H1 (cell line): ENCODE data around the gene TEX9. TPM values are rescaled to one million over a fixed set of nuclear protein-coding genes. Genes with fewer than 3 reads are reported as not detected.

ENCODE experiments used
- CTCF ChIA-PET: fragments of 300-600 bp; sonication (Branson Sonifier 250); formaldehyde crosslinking; loops from one replicate; lab custom pipeline; 2021; ENCODE audit not compliant: partially characterized antibody; lab: Charles Lee
- POLR2A ChIA-PET: fragments of 300-600 bp; sonication (Branson Sonifier 250); formaldehyde crosslinking; loops from one replicate; lab custom pipeline; 2021; ENCODE audit warnings: inconsistent platforms; ENCODE audit not compliant: partially characterized antibody; lab: Charles Lee
- DNase-seq, 2 experiments: peaks; one replicate each; pipeline versions ENCODE4 v3.0.0 to v3.0.0-alpha.2; 2010 to 2022; ENCODE audit warnings: low spot score in 2 of 2, low read depth in 1 of 2, mixed read lengths in 1 of 2
- FAIRE-seq: peaks from 2 replicates; lab custom pipeline; 2011; peaks lifted over from hg19 to GRCh38; lab: Jason Lieb, UNC
- H2AFZ ChIP-seq: 2 replicates; pipeline ENCODE4 v1.8.1; 2012; ENCODE audit warnings: low read length, inconsistent platforms
- H2AK5ac ChIP-seq: 2 replicates; pipeline ENCODE4 v1.6.1; 2013; ENCODE audit warnings: low read depth, low read length
- H2BK120ac ChIP-seq: replicated peaks from 2 replicates; pipeline ENCODE3; 2013; ENCODE audit warnings: low read depth, low read length, inconsistent platforms
- H2BK12ac ChIP-seq: 2 replicates; pipeline ENCODE4 v1.6.1; 2013; ENCODE audit warnings: low read depth, low read length
- H2BK15ac ChIP-seq: 2 replicates; pipeline ENCODE4 v1.6.1; 2013; ENCODE audit warnings: low read length
- H2BK20ac ChIP-seq: 2 replicates; pipeline ENCODE4 v1.6.1; 2013; ENCODE audit warnings: low read length
- H2BK5ac ChIP-seq: 2 replicates; pipeline ENCODE4 v1.6.1; 2013; ENCODE audit warnings: low read depth, low read length
- H3K14ac ChIP-seq: 2 replicates; pipeline ENCODE4 v1.6.1; 2013; ENCODE audit warnings: inconsistent platforms; ENCODE audit not compliant: insufficient read length
- H3K18ac ChIP-seq: 2 replicates; pipeline ENCODE4 v1.6.1; 2013; ENCODE audit warnings: low read length; ENCODE audit errors: extremely low read depth
- H3K23ac ChIP-seq: 2 replicates; pipeline ENCODE4 v1.6.1; 2013; ENCODE audit warnings: inconsistent platforms; ENCODE audit not compliant: insufficient read length
- H3K23me2 ChIP-seq: 2 replicates; pipeline ENCODE4 v1.6.1; 2013; ENCODE audit warnings: low read depth, low read length
- H3K27ac ChIP-seq: 2 replicates; pipeline ENCODE4 v1.6.1; 2011; ENCODE audit warnings: low read depth, low read length, inconsistent platforms
- H3K27me3 ChIP-seq, 4 experiments: replicated peaks in 1 of 4; 1 replicate in 1 of 4; 2 replicates in 3 of 4; pipeline versions ENCODE4 v1.6.1 to v1.8.1; 2011 to 2013; ENCODE audit warnings: low read length in 3 of 4, mild to moderate bottlenecking in 3 of 4, inconsistent platforms in 2 of 4, mixed read lengths in 2 of 4, moderate library complexity in 1 of 4; ENCODE audit not compliant: control insufficient read depth in 3 of 4, insufficient read depth in 3 of 4; ENCODE audit errors: extremely low read depth in 1 of 4
- H3K36me3 ChIP-seq, 4 experiments: 2 replicates each; pipeline versions ENCODE4 v1.6.1 to v1.8.1; 2011 to 2013; ENCODE audit warnings: mild to moderate bottlenecking in 4 of 4, low read length in 3 of 4, moderate library complexity in 2 of 4, control low read depth in 1 of 4, inconsistent platforms in 1 of 4; ENCODE audit not compliant: insufficient read depth in 4 of 4, control insufficient read depth in 2 of 4
- H3K4ac ChIP-seq: replicated peaks from 2 replicates; pipeline ENCODE3; 2013; ENCODE audit warnings: low read length, low read depth, mixed read lengths, inconsistent platforms; ENCODE audit not compliant: insufficient read length
- H3K4me1 ChIP-seq, 4 experiments: replicated peaks in 1 of 4; 1 replicate in 1 of 4; 2 replicates in 3 of 4; pipeline versions ENCODE4 v1.6.1 to v1.8.1; 2011 to 2013; ENCODE audit warnings: low read length in 3 of 4, inconsistent platforms in 2 of 4, mixed read lengths in 1 of 4; ENCODE audit not compliant: insufficient read depth in 4 of 4, control insufficient read depth in 3 of 4
- H3K4me2 ChIP-seq, 2 experiments: 2 replicates each; pipeline versions ENCODE4 v1.6.1 to v1.8.1; 2011 to 2013; ENCODE audit warnings: low read depth in 2 of 2, low read length in 2 of 2, control low read depth in 1 of 2, inconsistent platforms in 1 of 2, mild to moderate bottlenecking in 1 of 2; ENCODE audit not compliant: insufficient read depth in 1 of 2
- H3K4me3 ChIP-seq, 4 experiments: fragments of 200-600, 300-600 bp in 1 of 4; sonication (generic), shearing (Covaris generic), sonication (Bioruptor Twin) in 1 of 4; 2 replicates each; pipeline versions ENCODE4 v1.5.1 to v1.8.1; 2011 to 2016; ENCODE audit warnings: low read length in 4 of 4, low read depth in 3 of 4, control low read depth in 2 of 4, inconsistent platforms in 2 of 4, mild to moderate bottlenecking in 2 of 4, mixed read lengths in 1 of 4, moderate library complexity in 1 of 4; ENCODE audit not compliant: insufficient read depth in 2 of 4; ENCODE audit errors: extremely low read depth in 1 of 4
- H3K56ac ChIP-seq: replicated peaks from 2 replicates; pipeline ENCODE3; 2013; ENCODE audit warnings: low read depth, mild to moderate bottlenecking, mixed read lengths, low read length, inconsistent platforms; ENCODE audit not compliant: insufficient read length
- H3K79me1 ChIP-seq: 2 replicates; pipeline ENCODE4 v1.6.1; 2013; ENCODE audit warnings: low read depth, low read length, control low read depth
- H3K79me2 ChIP-seq, 2 experiments: 2 replicates each; pipeline versions ENCODE4 v1.6.1 to v1.8.1; 2012 to 2013; ENCODE audit warnings: low read length in 2 of 2, mild to moderate bottlenecking in 2 of 2, inconsistent platforms in 1 of 2; ENCODE audit not compliant: insufficient read depth in 2 of 2, control insufficient read depth in 1 of 2
- H3K9ac ChIP-seq, 4 experiments: replicated peaks in 1 of 4; 1 replicate in 1 of 4; 2 replicates in 3 of 4; pipeline versions ENCODE4 v1.6.1 to v1.8.1; 2011 to 2013; ENCODE audit warnings: low read depth in 3 of 4, low read length in 3 of 4, control low read depth in 2 of 4, mild to moderate bottlenecking in 2 of 4, moderate library complexity in 2 of 4, inconsistent platforms in 1 of 4; ENCODE audit errors: extremely low read depth in 1 of 4
- H3K9me3 ChIP-seq, 2 experiments: 2 replicates each; pipeline versions ENCODE4 v1.6.1 to v1.8.1; 2012 to 2013; ENCODE audit warnings: mild to moderate bottlenecking in 2 of 2, moderate library complexity in 2 of 2, control low read depth in 1 of 2, inconsistent platforms in 1 of 2, low read depth in 1 of 2, low read length in 1 of 2, mixed read lengths in 1 of 2; ENCODE audit not compliant: insufficient read depth in 2 of 2
- H4K20me1 ChIP-seq, 2 experiments: replicated peaks in 1 of 2; 2 replicates each; pipeline versions ENCODE3 to v1.8.1; 2011 to 2013; ENCODE audit warnings: inconsistent platforms in 2 of 2, low read length in 2 of 2, mild to moderate bottlenecking in 1 of 2; ENCODE audit not compliant: insufficient read depth in 2 of 2, control insufficient read depth in 1 of 2
- H4K5ac ChIP-seq: 2 replicates; pipeline ENCODE4 v1.6.1; 2013; ENCODE audit warnings: low read length, low read depth, mixed read lengths, inconsistent platforms; ENCODE audit not compliant: insufficient read length
- H4K8ac ChIP-seq: 2 replicates; pipeline ENCODE4 v1.8.0; 2013; ENCODE audit warnings: mild to moderate bottlenecking, moderate library complexity, low read length, inconsistent platforms; ENCODE audit not compliant: insufficient read depth; ENCODE audit errors: extremely low read depth
- H4K91ac ChIP-seq: replicated peaks from 2 replicates; pipeline ENCODE3; 2013; ENCODE audit warnings: low read length, mixed read lengths, inconsistent platforms; ENCODE audit not compliant: insufficient read length
- ASH2L ChIP-seq: fragments of 200-600, 300-600 bp; sonication (generic); IDR thresholded peaks from one replicate; pipeline ENCODE4 v1.7.1; 2017; ENCODE audit warnings: low read length
- BRCA1 ChIP-seq: IDR thresholded peaks from 2 replicates; pipeline ENCODE4 v1.6.1; 2012; ENCODE audit warnings: low read depth, low read length, improper control_type of control experiment
- CBX5 ChIP-seq: fragments of 300-800, 300-1000 bp; sonication (generic); IDR thresholded peaks from 2 replicates; pipeline ENCODE4 v1.7.1; 2016; ENCODE audit warnings: antibody characterized with exemption, low read length, low read depth
- EGR1 ChIP-seq: IDR thresholded peaks from 2 replicates; pipeline ENCODE4 v1.6.1; 2011; ENCODE audit warnings: low read depth, low read length, borderline replicate concordance
- JUN ChIP-seq: IDR thresholded peaks from 2 replicates; pipeline ENCODE4 v1.6.1; 2011; ENCODE audit warnings: low read depth, mild to moderate bottlenecking, improper control_type of control experiment, low read length
- MAFK ChIP-seq: IDR thresholded peaks from 2 replicates; pipeline ENCODE4 v1.6.1; 2012; ENCODE audit warnings: low read depth, mild to moderate bottlenecking, improper control_type of control experiment, low read length
- NANOG ChIP-seq: IDR thresholded peaks from 2 replicates; pipeline ENCODE4 v1.6.1; 2011; ENCODE audit warnings: low read length, low read depth, mild to moderate bottlenecking, inconsistent platforms; ENCODE audit not compliant: insufficient read depth, poor library complexity, severe bottlenecking
- POLR2A ChIP-seq, 2 experiments: IDR thresholded peaks; 1 replicate in 1 of 2; 2 replicates in 1 of 2; pipeline ENCODE4 v1.6.1; 2011; ENCODE audit warnings: low read depth in 2 of 2, low read length in 2 of 2, mild to moderate bottlenecking in 2 of 2; ENCODE audit errors: control extremely low read depth in 1 of 2
- POU5F1 ChIP-seq: IDR thresholded peaks from 2 replicates; pipeline ENCODE4 v1.6.1; 2011; ENCODE audit warnings: low read depth, mild to moderate bottlenecking, low read length, moderate library complexity
- RAD21 ChIP-seq, 2 experiments: IDR thresholded peaks in 1 of 2; conservative IDR thresholded peaks in 1 of 2; 2 replicates each; pipeline ENCODE4 v1.6.1; 2011; ENCODE audit warnings: low read depth in 2 of 2, low read length in 2 of 2, improper control_type of control experiment in 1 of 2, inconsistent platforms in 1 of 2, mild to moderate bottlenecking in 1 of 2, moderate library complexity in 1 of 2
- SIRT6 ChIP-seq: IDR thresholded peaks from one replicate; pipeline ENCODE4 v1.7.1; 2012; ENCODE audit warnings: low read length, inconsistent platforms
- SRF ChIP-seq: IDR thresholded peaks from 2 replicates; pipeline ENCODE4 v1.6.1; 2011; ENCODE audit warnings: mild to moderate bottlenecking, low read depth, low read length, moderate library complexity
- SUZ12 ChIP-seq: fragments of 200-600 bp; sonication (generic); IDR thresholded peaks from 2 replicates; pipeline ENCODE4 v1.6.1; 2012; ENCODE audit warnings: mild to moderate bottlenecking, inconsistent platforms, low read length, moderate library complexity, mixed read lengths
- WGBS, 2 experiments: shearing (Covaris generic) in 1 of 2; methylation state at CpG; one replicate each; pipeline versions ENCODE4 v1.1.6 to v1.1.7; 2013 to 2015; ENCODE audit warnings: low lambda C conversion rate in 2 of 2, mixed read lengths in 2 of 2, inconsistent platforms in 1 of 2, low coverage in 1 of 2, missing lambda C conversion rate in 1 of 2; ENCODE audit not compliant: insufficient replicate concordance in 2 of 2, insufficient coverage in 1 of 2, insufficient read length in 1 of 2; ENCODE audit errors: extremely low coverage in 1 of 2, missing lambda C conversion rate in 1 of 2; 5-methylcytosine and 5-hydroxymethylcytosine counted together
- polyA plus RNA-seq, 7 experiments: library from polyadenylated mRNA; depleted of rRNA in 3 of 7; stranded (reverse) in 5 of 7; unstranded in 2 of 7; fragments of >200 nt in 5 of 7; fragments of 200-250 nt in 2 of 7; gene quantifications; 1 replicate in 5 of 7; 2 replicates in 1 of 7; 4 replicates in 1 of 7; pipeline versions ENCODE4 v1.2.1 to v1.2.3, GENCODE V29; 2011 to 2013; ENCODE audit warnings: missing spikeins in 2 of 7, mixed read lengths in 2 of 7
- total RNA-seq: library from RNA; stranded (reverse); fragmentation: NEBNext Ultra II Directional; extraction: Animal tissue kit (Norgen Biotek cat#: 25700); gene quantifications from 2 replicates; pipeline ENCODE4 v1.2.1, GENCODE V29; 2021
- TF ChIP-seq, protein P1 (sequence below): IDR thresholded peaks from 2 replicates; pipeline ENCODE4 v1.6.1; 2012; ENCODE audit warnings: low read length, inconsistent platforms

Gene TEX9
- total and polyA plus RNA-seq, 2 of the 8 experiments (the other 6 are each of a cell fraction or from before 2014, with no cell fraction given): 3.4 to 12.3 TPM

DNA sequence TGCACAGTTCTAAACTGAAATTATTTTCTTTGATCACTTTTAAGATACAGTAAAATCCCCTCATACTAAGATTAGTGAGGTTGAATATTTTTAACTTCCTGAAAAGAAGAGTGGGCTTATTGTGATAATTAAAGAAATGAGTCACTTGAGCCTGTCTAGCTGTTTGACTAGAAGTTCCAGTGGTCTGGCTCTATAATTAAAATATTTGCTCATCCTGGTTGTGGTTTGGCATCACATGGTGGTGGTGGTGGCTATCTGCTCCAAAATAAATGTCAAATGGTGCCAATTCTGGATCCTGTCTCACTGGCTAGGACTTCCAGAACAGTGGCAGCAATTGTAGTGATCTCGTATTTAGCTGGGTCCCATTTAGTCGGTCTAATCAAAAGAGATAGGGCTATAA is 8.6 kb upstream of the TEX9 start:
- H2BK12ac ChIP-seq: no peak overlapping the region
- H3K14ac ChIP-seq: no peak overlapping the region
- no peak overlapping the region for H2AFZ ChIP-seq
- DNase-seq (no peak), FAIRE-seq (no peak)
- no peak overlapping the region for H4K5ac ChIP-seq
- no peaks in the 10 kb centered on the region for H4K20me1 ChIP-seq
- no peak overlapping the region for H3K4me3 ChIP-seq
- no peak overlapping the region for H3K4ac ChIP-seq
- H3K18ac ChIP-seq: no peak overlapping the region
- peaks cover 0 to 1% of the 10 kb centered on the region in 2 experiments; a peak in 1 of 4 replicates for H3K9me3 ChIP-seq
- no peak overlapping the region for H2BK20ac ChIP-seq
- no peak overlapping the region for H3K56ac ChIP-seq
- H3K9ac ChIP-seq: no peak overlapping the region
- WGBS, 2 experiments: 85% methylated on average over 2 of the region's 2 CpGs; no CpG with 5 or more reads in 1 of the 2 experiments
- H3K27me3 ChIP-seq: no peaks in the 10 kb centered on the region
- no peak overlapping the region for H4K8ac ChIP-seq
- H3K23me2 ChIP-seq: no peaks in the 10 kb centered on the region
- no peak overlapping the region for H2BK15ac ChIP-seq
- H2BK5ac ChIP-seq: no peak overlapping the region
- no peak overlapping the region for H2BK120ac ChIP-seq
- no peak overlapping the region for H2AK5ac ChIP-seq
- H3K79me2 ChIP-seq: no peaks in the 10 kb centered on the region
- ChIA-PET POLR2A (no interaction called here), CTCF (no interaction called here)
- H3K79me1 ChIP-seq: no peaks in the 10 kb centered on the region
- no peak overlapping the region for H4K91ac ChIP-seq
- peaks cover 0 to 3% (median 0%) of the 10 kb centered on the region in 4 experiments; a peak in 3 of 7 replicates for H3K4me1 ChIP-seq
- H3K36me3 ChIP-seq: no peaks in the 10 kb centered on the region
- H3K27ac ChIP-seq: no peak overlapping the region
- H3K23ac ChIP-seq: no peak overlapping the region
- no peak overlapping the region for H3K4me2 ChIP-seq
- no peak for TF ChIP-seq SRF
- no peak for TF ChIP-seq EGR1
- no peak for TF ChIP-seq BRCA1
- no peak for TF ChIP-seq JUN
- TF ChIP-seq SUZ12: no peak
- TF ChIP-seq RAD21 (IDR thresholded peaks at IDR 0.05 in 1 of 2, conservative IDR thresholded peaks at IDR 0.05 in 1 of 2; ENCODE audit: low read depth in 2 of 2, low read length in 2 of 2): no peak
- TF ChIP-seq ASH2L: no peak
- no peak for TF ChIP-seq CBX5
- TF ChIP-seq, protein P1, sequence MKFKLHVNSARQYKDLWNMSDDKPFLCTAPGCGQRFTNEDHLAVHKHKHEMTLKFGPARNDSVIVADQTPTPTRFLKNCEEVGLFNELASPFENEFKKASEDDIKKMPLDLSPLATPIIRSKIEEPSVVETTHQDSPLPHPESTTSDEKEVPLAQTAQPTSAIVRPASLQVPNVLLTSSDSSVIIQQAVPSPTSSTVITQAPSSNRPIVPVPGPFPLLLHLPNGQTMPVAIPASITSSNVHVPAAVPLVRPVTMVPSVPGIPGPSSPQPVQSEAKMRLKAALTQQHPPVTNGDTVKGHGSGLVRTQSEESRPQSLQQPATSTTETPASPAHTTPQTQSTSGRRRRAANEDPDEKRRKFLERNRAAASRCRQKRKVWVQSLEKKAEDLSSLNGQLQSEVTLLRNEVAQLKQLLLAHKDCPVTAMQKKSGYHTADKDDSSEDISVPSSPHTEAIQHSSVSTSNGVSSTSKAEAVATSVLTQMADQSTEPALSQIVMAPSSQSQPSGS: no peak
- no peak for TF ChIP-seq MAFK
- no peak for TF ChIP-seq POU5F1
- no peak for TF ChIP-seq SIRT6
- TF ChIP-seq NANOG: no peak
- TF ChIP-seq POLR2A (IDR thresholded peaks at IDR 0.05; ENCODE audit: control extremely low read depth in 1 of 2, low read depth in 2 of 2, low read length in 2 of 2): no peak
